GM19324 (cell line): ENCODE results near the gene IL1B.

Experiments
- ATAC-seq: cut with Tn5 transposase; IDR thresholded peaks from one replicate; pipeline ENCODE4 v1.9.1; 2021; ENCODE audit warnings: mild to moderate bottlenecking, moderate library complexity; ENCODE audit not compliant: unreplicated experiment, low FRiP score

Gene IL1B

GRCh38 chr2:112787294-112787693, 49.3 kb downstream of the IL1B start:
- no peak for ATAC-seq

GRCh38 chr2:112784199-112785189, 52.1 kb downstream of the IL1B start, which contains the start of gene IL1A:
Gene IL1A (minus strand): TSS chr2:112784493. CDS start chr2:112783770, 723 bp downstream.
- ATAC-seq: no peak

- ATAC-seq: no peak
These were observed 53.3 kb downstream of the IL1B start for GRCh38 chr2:112783187-112783714.

GRCh38 chr2:112782234-112782799, 54.3 kb downstream of the IL1B start:
- ATAC-seq: peak; percentile 84
